ENCODE measurements around the gene EPS15. TPM values are rescaled to one million over a fixed set of nuclear protein-coding genes. Genes with fewer than 3 reads are reported as not detected.

Gene EPS15
- total RNA-seq, 1 donor from 2014 or later = 44.6 TPM

DNA sequence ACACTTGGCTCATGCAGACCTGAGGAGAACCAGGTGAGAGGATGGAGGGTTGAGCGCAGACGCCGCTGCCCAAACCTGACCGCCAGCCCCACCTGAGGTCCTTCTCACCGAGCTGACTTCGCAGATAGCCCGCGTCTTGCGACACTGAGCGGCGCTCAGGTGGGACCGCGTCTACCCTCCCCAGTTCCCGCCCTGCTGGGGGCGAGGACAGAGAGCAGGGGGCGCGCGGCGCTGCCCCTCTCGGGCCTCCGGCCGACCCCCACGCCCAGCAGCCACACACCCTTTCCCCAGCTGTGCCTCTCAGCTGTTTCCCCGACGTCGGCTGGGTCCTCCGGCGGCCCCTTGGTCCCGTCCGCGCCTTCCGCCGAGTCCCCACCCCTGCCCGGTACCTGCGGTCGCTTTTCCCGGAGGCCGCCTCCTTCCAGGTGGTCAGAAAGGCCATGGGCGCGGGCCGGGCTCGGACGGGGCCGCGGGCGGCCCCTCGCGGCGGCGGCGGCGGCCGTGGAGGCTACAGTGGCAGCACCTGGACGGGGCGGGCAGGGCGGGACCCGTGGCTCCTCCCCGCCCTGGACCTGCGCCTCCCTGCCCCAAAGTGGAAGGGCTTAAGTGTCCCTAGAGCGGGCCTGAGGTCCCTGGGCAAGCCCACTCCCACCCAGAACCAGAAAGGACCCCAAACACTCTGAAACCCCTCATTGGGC is 174.3 kb downstream of the EPS15 start:
- intact Hi-C loops (cut with DNase I) = no loop called here
- H3K27me3 ChIP-seq = peaks cover 12% of the 10 kb centered on the region
- no peaks in the 10 kb centered on the region for H3K36me3 ChIP-seq
- no peaks in the 10 kb centered on the region for H3K9me3 ChIP-seq
- H3K4me3 ChIP-seq = peak overlapping the region; percentile 22 to 40
- no peak for DNase-seq (ENCODE audit: low spot score in 2 of 2)
- TF ChIP-seq, protein P1, sequence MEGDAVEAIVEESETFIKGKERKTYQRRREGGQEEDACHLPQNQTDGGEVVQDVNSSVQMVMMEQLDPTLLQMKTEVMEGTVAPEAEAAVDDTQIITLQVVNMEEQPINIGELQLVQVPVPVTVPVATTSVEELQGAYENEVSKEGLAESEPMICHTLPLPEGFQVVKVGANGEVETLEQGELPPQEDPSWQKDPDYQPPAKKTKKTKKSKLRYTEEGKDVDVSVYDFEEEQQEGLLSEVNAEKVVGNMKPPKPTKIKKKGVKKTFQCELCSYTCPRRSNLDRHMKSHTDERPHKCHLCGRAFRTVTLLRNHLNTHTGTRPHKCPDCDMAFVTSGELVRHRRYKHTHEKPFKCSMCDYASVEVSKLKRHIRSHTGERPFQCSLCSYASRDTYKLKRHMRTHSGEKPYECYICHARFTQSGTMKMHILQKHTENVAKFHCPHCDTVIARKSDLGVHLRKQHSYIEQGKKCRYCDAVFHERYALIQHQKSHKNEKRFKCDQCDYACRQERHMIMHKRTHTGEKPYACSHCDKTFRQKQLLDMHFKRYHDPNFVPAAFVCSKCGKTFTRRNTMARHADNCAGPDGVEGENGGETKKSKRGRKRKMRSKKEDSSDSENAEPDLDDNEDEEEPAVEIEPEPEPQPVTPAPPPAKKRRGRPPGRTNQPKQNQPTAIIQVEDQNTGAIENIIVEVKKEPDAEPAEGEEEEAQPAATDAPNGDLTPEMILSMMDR (IDR thresholded peaks at IDR 0.05) = no peak
- H3K27ac ChIP-seq = no peak overlapping the region
- H3K4me1 ChIP-seq = peaks cover 5 to 6% of the 10 kb centered on the region in 2 donors

DNA sequence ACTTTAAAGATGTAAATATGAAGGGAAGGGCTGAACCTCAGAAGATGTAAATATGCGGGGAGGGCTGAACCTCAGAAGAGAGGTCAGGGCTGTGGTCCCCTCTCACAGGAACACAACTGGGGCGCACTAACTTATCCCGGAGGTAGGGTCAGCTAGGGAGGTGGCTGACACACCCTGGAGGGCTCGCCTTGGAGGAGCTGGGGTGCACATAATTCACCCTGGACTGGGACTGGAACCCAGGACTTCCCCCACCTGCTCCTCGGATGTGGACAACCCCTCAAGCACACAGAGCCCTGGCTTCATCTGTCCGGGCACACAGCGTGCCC is 174.8 kb downstream of the EPS15 start:
- H3K9me3 ChIP-seq = no peaks in the 10 kb centered on the region
- peaks cover 12% of the 10 kb centered on the region for H3K27me3 ChIP-seq
- no peak overlapping the region for H3K27ac ChIP-seq
- intact Hi-C loops (cut with DNase I) = no loop called here
- no peak for DNase-seq (ENCODE audit: low spot score in 2 of 2)
- TF ChIP-seq, protein P1 (IDR thresholded peaks at IDR 0.05) = no peak
- H3K36me3 ChIP-seq = no peaks in the 10 kb centered on the region
- H3K4me1 ChIP-seq = peaks cover 5 to 6% of the 10 kb centered on the region in 2 donors
- no peak overlapping the region for H3K4me3 ChIP-seq

DNA sequence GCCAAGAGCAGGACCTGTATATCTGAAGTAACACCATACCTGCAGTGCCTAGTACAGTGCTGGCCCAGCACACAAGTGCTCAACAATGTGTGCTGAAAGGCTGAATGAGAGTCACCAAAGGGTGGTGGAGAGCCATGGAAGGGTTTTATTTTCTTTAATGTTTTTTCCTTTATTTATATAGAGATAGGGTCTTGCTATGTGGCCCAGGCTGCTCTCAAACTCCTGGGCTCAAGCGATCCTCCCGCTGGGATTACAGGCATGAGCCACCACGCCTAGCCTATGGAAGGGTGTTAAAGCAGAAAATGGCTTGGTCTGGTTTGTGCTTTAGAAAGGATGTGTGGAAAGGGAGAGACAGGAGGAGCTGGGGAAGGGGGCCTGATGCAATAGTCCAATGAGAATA is 175.4 kb downstream of the EPS15 start:
- Histone ChIP-seq H3K4me3 (no peak overlapping the region), H3K9me3 (no peaks in the 10 kb centered on the region), H3K4me1 (peaks cover 5 to 6% of the 10 kb centered on the region in 2 donors), H3K27ac (no peak overlapping the region), H3K27me3 (peaks cover 12% of the 10 kb centered on the region), H3K36me3 (no peaks in the 10 kb centered on the region)
- TF ChIP-seq, protein P1 (IDR thresholded peaks at IDR 0.05) = no peak
- intact Hi-C loops (cut with DNase I) = no loop called here
- DNase-seq (ENCODE audit: low spot score in 2 of 2) = no peak

DNA sequence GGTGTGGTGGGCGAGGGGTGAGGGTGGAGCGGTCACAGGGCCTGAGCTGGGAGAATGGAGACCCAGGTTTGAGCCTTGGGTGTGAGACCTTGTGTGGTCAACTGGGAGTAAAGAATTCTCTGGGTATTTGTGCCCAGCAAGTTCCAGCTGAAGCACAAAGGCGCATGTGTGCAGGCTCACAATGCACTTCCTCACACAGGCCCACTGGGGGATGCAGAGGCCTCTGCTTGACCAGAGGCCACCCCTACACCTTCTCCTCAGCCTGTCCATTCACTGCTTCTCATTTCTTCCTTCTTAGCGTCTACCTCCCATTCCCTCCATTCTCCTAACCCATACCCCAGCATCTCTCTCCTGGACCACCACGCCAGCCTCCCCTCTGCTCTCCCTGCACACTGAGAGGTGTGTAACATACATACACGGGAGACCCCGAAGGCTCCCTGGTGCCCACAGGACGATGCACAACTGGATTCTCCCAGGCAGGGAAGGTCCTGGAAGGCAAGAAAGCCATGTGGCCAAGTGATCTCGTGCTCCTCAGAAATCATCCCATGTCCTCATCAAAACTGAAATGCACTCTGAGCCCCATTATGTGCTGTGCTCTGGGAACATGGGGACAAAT is 176.4 kb downstream of the EPS15 start:
- TF ChIP-seq, protein P1 (IDR thresholded peaks at IDR 0.05) = no peak
- H3K36me3 ChIP-seq = no peaks in the 10 kb centered on the region
- no peak for DNase-seq (ENCODE audit: low spot score in 2 of 2)
- peaks cover 12% of the 10 kb centered on the region for H3K27me3 ChIP-seq
- H3K9me3 ChIP-seq = no peaks in the 10 kb centered on the region
- no peak overlapping the region for H3K27ac ChIP-seq
- no peak overlapping the region for H3K4me3 ChIP-seq
- peaks cover 5 to 6% of the 10 kb centered on the region in 2 donors for H3K4me1 ChIP-seq
- intact Hi-C loops (cut with DNase I) = no loop called here

DNA sequence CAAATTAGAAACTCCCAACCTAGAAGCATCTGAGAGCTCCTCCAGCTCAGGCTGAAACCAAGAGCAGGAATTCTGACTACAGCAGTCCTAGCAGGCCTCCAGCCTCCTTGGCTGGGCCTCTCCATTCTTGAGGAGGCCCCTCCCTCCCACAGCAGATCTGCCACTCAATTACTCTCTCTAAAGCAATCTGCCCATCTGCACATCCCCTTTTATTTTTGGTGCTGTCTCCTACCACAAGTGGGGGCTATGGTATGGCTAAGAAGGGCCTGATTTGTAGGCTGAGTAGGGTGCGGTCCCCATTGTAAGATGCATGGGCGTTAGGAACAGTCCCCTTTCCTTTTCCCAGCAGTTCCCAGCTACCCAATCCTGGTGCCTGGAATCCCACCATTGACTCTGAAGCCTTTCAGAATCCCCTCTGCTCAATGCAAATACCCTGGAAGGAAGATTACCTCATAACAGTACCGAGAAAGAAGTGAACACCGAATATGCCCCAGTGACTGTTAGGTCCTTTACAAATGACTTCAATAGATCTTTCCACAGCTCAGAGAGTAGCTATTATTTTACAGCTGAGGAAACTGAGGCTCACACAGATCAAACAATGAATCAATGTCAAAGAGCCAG is 177.1 kb downstream of the EPS15 start:
- H3K4me3 ChIP-seq = no peak overlapping the region
- peaks cover 12% of the 10 kb centered on the region for H3K27me3 ChIP-seq

More for the DNA sequence above, 177.1 kb downstream of the EPS15 start:
- no peak overlapping the region for H3K27ac ChIP-seq
- H3K4me1 ChIP-seq = peaks cover 5 to 6% of the 10 kb centered on the region in 2 donors
- no peak for DNase-seq (ENCODE audit: low spot score in 2 of 2)
- H3K9me3 ChIP-seq = no peaks in the 10 kb centered on the region
- no peaks in the 10 kb centered on the region for H3K36me3 ChIP-seq
- intact Hi-C loops (cut with DNase I) = no loop called here
- TF ChIP-seq, protein P1 (IDR thresholded peaks at IDR 0.05) = no peak
